Ovary (tissue), 3 donors: Measurements from ENCODE around the gene RANBP9.

ENCODE experiments used
- CTCF ChIP-seq, 3 donors: fragments of 450-650 bp in 2 of 3; fragments of 200-600 bp in 1 of 3; IDR thresholded peaks; one replicate each; pipeline versions ENCODE4 v1.5.1 to v1.8.0; 2016 to 2022; ENCODE audit warnings: antibody characterized with exemption in 3 of 3, mild to moderate bottlenecking in 1 of 3
- POLR2A ChIP-seq: fragments of 450-650 bp; IDR thresholded peaks from one replicate; pipeline ENCODE4 v1.6.1; 2017; ENCODE audit warnings: antibody characterized with exemption, mild to moderate bottlenecking, moderate library complexity
- donor health status: DM: no; HTN: no; CAD: no.

- TF ChIP-seq CTCF (IDR thresholded peaks at IDR 0.05) (no peak), POLR2A (no peak)
Observed at GRCh38 chr6:13589801-13590200, 121.8 kb downstream of the RANBP9 start.
